Endothelial cell of umbilical vein (primary cell): ENCODE measurements around the gene LHPP. TPM values are rescaled to one million over a fixed set of nuclear protein-coding genes. Genes with fewer than 3 reads are reported as not detected.

Source experiments
- BruUV-seq: library from RNA; stranded (reverse); fragments of 400-500 nt; replicated peaks from 2 replicates; lab custom pipeline; 2021; lab: Mats Ljungman, UMichigan
- CTCF ChIA-PET: fragments of 300-600, 350-600 bp; sonication (Branson Sonifier 250); formaldehyde crosslinking; loops from one replicate; lab custom pipeline; 2021; ENCODE audit warnings: antibody characterized with exemption, inconsistent platforms; lab: Charles Lee
- POLR2A ChIA-PET: fragments of 300-600, 350-600 bp; sonication (Branson Sonifier 250); formaldehyde crosslinking; loops from one replicate; lab custom pipeline; 2021; ENCODE audit warnings: antibody characterized with exemption, inconsistent platforms; lab: Charles Lee
- DNase-seq: peaks from one replicate; pipeline ENCODE4 v3.0.0-alpha.2; 2011; ENCODE audit warnings: low read depth, low spot score
- FAIRE-seq: peaks from 2 replicates; lab custom pipeline; 2011; peaks lifted over from hg19 to GRCh38; lab: Jason Lieb, UNC
- H2AFZ ChIP-seq: 2 replicates; pipeline ENCODE4 v1.6.0; 2012; ENCODE audit warnings: low read depth, low read length, control low read depth, inconsistent platforms
- H3K27ac ChIP-seq: 2 replicates; pipeline ENCODE4 v1.5.1; 2011; ENCODE audit warnings: low read depth, mild to moderate bottlenecking, control low read depth, low read length, moderate library complexity; ENCODE audit not compliant: insufficient read depth
- H3K27me3 ChIP-seq, 2 experiments: 2 replicates each; pipeline versions ENCODE4 v1.6.0 to v1.6.1; 2011; ENCODE audit warnings: low read length in 2 of 2, mixed read lengths in 1 of 2; ENCODE audit not compliant: control insufficient read depth in 2 of 2, insufficient read depth in 2 of 2
- H3K36me3 ChIP-seq, 2 experiments: 2 replicates in 1 of 2; 3 replicates in 1 of 2; pipeline ENCODE4 v1.5.1; 2011; ENCODE audit warnings: low read length in 2 of 2, mild to moderate bottlenecking in 1 of 2, moderate library complexity in 1 of 2; ENCODE audit not compliant: control insufficient read depth in 2 of 2, insufficient read depth in 2 of 2; ENCODE audit errors: extremely low read depth in 1 of 2
- H3K4me1 ChIP-seq: 3 replicates; pipeline ENCODE4 v1.5.1; 2011; ENCODE audit warnings: mild to moderate bottlenecking, low read length; ENCODE audit not compliant: control insufficient read depth, insufficient read depth; ENCODE audit errors: extremely low read depth
- H3K4me2 ChIP-seq: 2 replicates; pipeline ENCODE4 v1.6.1; 2011; ENCODE audit warnings: low read length, control low read depth, mixed read lengths; ENCODE audit not compliant: insufficient read depth
- H3K4me3 ChIP-seq, 3 experiments: fragments of 200-600 bp in 1 of 3; sonication (generic), shearing (Covaris generic) in 1 of 3; replicated peaks in 1 of 3; 2 replicates each; pipeline ENCODE4 v1.5.1; 2011 to 2016; ENCODE audit warnings: control low read depth in 3 of 3, low read length in 3 of 3, mild to moderate bottlenecking in 2 of 3, inconsistent platforms in 1 of 3, low read depth in 1 of 3, moderate library complexity in 1 of 3; ENCODE audit not compliant: insufficient read depth in 1 of 3
- H3K79me2 ChIP-seq: 2 replicates; pipeline ENCODE4 v1.6.0; 2012; ENCODE audit warnings: low read length, inconsistent platforms; ENCODE audit not compliant: control insufficient read depth, insufficient read depth
- H3K9ac ChIP-seq: replicated peaks from 2 replicates; pipeline ENCODE3; 2011; ENCODE audit warnings: low read length, control low read depth; ENCODE audit not compliant: insufficient read depth; ENCODE audit errors: extremely low read depth
- H3K9me1 ChIP-seq: replicated peaks from 3 replicates; pipeline ENCODE4 v1.6.0; 2011; ENCODE audit warnings: mild to moderate bottlenecking, low read length; ENCODE audit not compliant: control insufficient read depth, insufficient read depth; ENCODE audit errors: extremely low read depth
- H3K9me3 ChIP-seq: replicated peaks from 2 replicates; pipeline ENCODE4 v1.5.1; 2012; ENCODE audit warnings: low read length, inconsistent platforms; ENCODE audit not compliant: control insufficient read depth, insufficient read depth
- H4K20me1 ChIP-seq: replicated peaks from 2 replicates; pipeline ENCODE3; 2011; ENCODE audit warnings: mild to moderate bottlenecking, low read length; ENCODE audit not compliant: control insufficient read depth, insufficient read depth; ENCODE audit errors: extremely low read depth
- CTCF ChIP-seq, 2 donors: IDR thresholded peaks; 1 replicate in 1 of 2; 2 replicates in 1 of 2; pipeline ENCODE4 v1.5.1; 2011; ENCODE audit warnings: low read length in 2 of 2, mild to moderate bottlenecking in 2 of 2, moderate library complexity in 2 of 2, control low read depth in 1 of 2, inconsistent platforms in 1 of 2, low read depth in 1 of 2; ENCODE audit not compliant: insufficient read depth in 1 of 2; ENCODE audit errors: extremely low read depth in 1 of 2
- EZH2 ChIP-seq: IDR thresholded peaks from 2 replicates; pipeline ENCODE4 v1.6.1; 2012; ENCODE audit warnings: borderline replicate concordance, low read depth, mild to moderate bottlenecking, moderate library complexity, low read length, inconsistent platforms; ENCODE audit not compliant: severe bottlenecking
- FOS ChIP-seq: IDR thresholded peaks from 2 replicates; pipeline ENCODE4 v1.6.1; 2011; ENCODE audit warnings: mild to moderate bottlenecking, low read length, moderate library complexity, borderline replicate concordance; ENCODE audit not compliant: insufficient read depth
- GATA2 ChIP-seq: IDR thresholded peaks from 2 replicates; pipeline ENCODE4 v1.7.0; 2011; ENCODE audit warnings: low read depth, mild to moderate bottlenecking, moderate library complexity, mixed read lengths, low read length; ENCODE audit not compliant: insufficient read length, insufficient read depth
- JUN ChIP-seq: IDR thresholded peaks from 2 replicates; pipeline ENCODE4 v1.6.1; 2011; ENCODE audit warnings: borderline replicate concordance, low read depth; ENCODE audit not compliant: insufficient read length, insufficient read depth
- MYC ChIP-seq: IDR thresholded peaks from one replicate; pipeline ENCODE4 v1.6.1; 2011; ENCODE audit warnings: mild to moderate bottlenecking, low read depth, low read length
- POLR2A ChIP-seq: IDR thresholded peaks from 2 replicates; pipeline ENCODE4 v1.6.1; 2012; ENCODE audit warnings: low read depth, mild to moderate bottlenecking, control low read depth, low read length
- POLR2AphosphoS5 ChIP-seq: IDR thresholded peaks from 2 replicates; pipeline ENCODE4 v1.6.1; 2012; ENCODE audit warnings: low read depth, mild to moderate bottlenecking, control low read depth, low read length, moderate library complexity; ENCODE audit not compliant: insufficient read depth
- dilution Hi-C: fragments of 300-500 bp; cut with MboI; formaldehyde crosslinking; loops from one replicate; pipeline ENCODE4 v1.15.0; 2019; ENCODE audit warnings: low sequenced_read_pairs; ENCODE audit not compliant: extremely low pct_ligation_motif_present
- intact Hi-C: fragments of 100-400 bp; cut with micrococcal nuclease; formaldehyde crosslinking; loops from one replicate; pipeline ENCODE4 v1.10.0; 2022
- polyA plus RNA-seq, 4 experiments: library from polyadenylated mRNA; depleted of rRNA in 3 of 4; stranded (reverse) in 3 of 4; unstranded in 1 of 4; fragments of >200 nt; gene quantifications; 2 replicates each; pipeline versions ENCODE4 v1.2.1 to v1.2.3, GENCODE V29; 2011 to 2012; ENCODE audit warnings: missing spikeins in 1 of 4
- total RNA-seq: library from RNA; stranded (reverse); gene quantifications from 2 replicates; pipeline ENCODE4 v1.2.3, GENCODE V29; 2021
- TF ChIP-seq, protein P1 (sequence below): IDR thresholded peaks from 2 replicates; pipeline ENCODE4 v1.6.1; 2011; ENCODE audit not compliant: insufficient read depth, insufficient read length

Gene LHPP
- total and polyA plus RNA-seq, 2 donors (not counting 3 experiments of a cell fraction or from before 2014, with no cell fraction given) = 5.8 to 11.2 TPM

- no peak overlapping the region for H3K9ac ChIP-seq
- ChIA-PET POLR2A (no interaction called here), CTCF (no interaction called here)
- H4K20me1 ChIP-seq = no peaks in the 10 kb centered on the region
- DNase-seq = no peak
- H3K4me2 ChIP-seq = no peak overlapping the region
- TF ChIP-seq GATA2 (no peak), JUN (no peak), MYC (no peak), CTCF (IDR thresholded peaks at IDR 0.05; ENCODE audit: extremely low read depth in 1 of 2, insufficient read depth in 1 of 2, low read depth in 1 of 2, low read length in 2 of 2) (no peak), EZH2 (no peak), POLR2AphosphoS5 (no peak), FOS (no peak), POLR2A (no peak)
- TF ChIP-seq, protein P1, sequence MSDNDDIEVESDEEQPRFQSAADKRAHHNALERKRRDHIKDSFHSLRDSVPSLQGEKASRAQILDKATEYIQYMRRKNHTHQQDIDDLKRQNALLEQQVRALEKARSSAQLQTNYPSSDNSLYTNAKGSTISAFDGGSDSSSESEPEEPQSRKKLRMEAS = no peak
- FAIRE-seq = no peak
- H3K27ac ChIP-seq = no peak overlapping the region
- H3K9me1 ChIP-seq = no peaks in the 10 kb centered on the region
- H3K9me3 ChIP-seq = no peaks in the 10 kb centered on the region
- intact Hi-C loops (no loop called here), dilution Hi-C loops (no loop called here)
- no TSS peak for BruUV-seq
- H3K27me3 ChIP-seq = no peaks in the 10 kb centered on the region
- H3K4me3 ChIP-seq = no peak overlapping the region
- H3K36me3 ChIP-seq = no peaks in the 10 kb centered on the region
- H2AFZ ChIP-seq = no peak overlapping the region
- no peaks in the 10 kb centered on the region for H3K79me2 ChIP-seq
- H3K4me1 ChIP-seq = no peaks in the 10 kb centered on the region
These were observed 90.1 kb downstream of the LHPP start for GRCh38 chr10:124551755-124552154.
